GM19372 (cell line): ENCODE data around the gene CUEDC2.
A peak's percentile ranks its signal among the peaks of the same experiment; 100 is the strongest.

Experiments used
- ATAC-seq: cut with Tn5 transposase; IDR thresholded peaks from one replicate; pipeline ENCODE4 v1.9.1; 2021; ENCODE audit warnings: mild to moderate bottlenecking, low read depth, moderate library complexity; ENCODE audit not compliant: unreplicated experiment

Gene CUEDC2, protein sequence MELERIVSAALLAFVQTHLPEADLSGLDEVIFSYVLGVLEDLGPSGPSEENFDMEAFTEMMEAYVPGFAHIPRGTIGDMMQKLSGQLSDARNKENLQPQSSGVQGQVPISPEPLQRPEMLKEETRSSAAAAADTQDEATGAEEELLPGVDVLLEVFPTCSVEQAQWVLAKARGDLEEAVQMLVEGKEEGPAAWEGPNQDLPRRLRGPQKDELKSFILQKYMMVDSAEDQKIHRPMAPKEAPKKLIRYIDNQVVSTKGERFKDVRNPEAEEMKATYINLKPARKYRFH

DNA sequence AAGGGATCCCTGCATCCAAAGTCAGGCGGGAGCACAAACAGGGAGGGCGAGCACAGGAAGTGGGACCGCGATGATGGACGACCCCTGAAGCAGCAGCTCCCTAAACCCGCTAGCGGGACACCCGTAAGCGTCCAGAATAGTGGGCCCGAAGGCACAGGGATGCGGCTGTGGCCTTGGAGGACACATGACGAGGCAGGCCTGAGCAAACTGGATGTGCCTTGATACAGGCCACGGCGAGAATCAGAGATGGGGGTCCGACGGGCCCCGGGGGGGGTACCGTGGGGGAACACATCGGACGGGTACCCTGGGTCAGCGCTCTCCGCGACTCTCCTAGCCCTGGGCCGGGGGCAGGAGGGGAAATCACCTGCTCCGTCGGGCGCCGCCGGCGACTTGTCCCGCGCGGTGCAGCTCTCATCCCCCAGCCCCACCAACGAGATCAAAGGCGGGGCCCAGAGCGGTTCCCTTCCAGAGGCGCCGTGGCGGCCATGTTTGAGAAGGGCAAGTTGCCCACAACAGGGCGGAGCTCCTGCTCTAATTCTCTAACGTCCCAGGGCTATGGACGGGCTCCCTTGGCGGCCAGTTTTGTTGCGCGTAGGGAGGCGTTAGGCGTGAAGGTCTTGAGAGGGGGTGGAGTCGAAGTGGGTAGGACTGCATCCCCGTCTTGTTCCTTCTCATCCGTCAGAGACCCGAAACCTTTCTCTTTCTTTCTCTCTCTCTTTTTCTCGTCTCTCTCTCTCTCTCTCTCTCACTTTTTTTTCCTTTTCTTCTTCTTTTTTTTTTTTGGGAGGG is at the start of gene CUEDC2:
Gene CUEDC2, minus strand, starts transcription at position 413 of the 789 bp plus-strand sequence. CDS start 7,386 bp downstream, outside the sequence.
- peak; percentile 84 for ATAC-seq

- ATAC-seq, result no peak
Observed at GRCh38 chr10:102480396-102480795, 48.0 kb upstream of the CUEDC2 start.

DNA sequence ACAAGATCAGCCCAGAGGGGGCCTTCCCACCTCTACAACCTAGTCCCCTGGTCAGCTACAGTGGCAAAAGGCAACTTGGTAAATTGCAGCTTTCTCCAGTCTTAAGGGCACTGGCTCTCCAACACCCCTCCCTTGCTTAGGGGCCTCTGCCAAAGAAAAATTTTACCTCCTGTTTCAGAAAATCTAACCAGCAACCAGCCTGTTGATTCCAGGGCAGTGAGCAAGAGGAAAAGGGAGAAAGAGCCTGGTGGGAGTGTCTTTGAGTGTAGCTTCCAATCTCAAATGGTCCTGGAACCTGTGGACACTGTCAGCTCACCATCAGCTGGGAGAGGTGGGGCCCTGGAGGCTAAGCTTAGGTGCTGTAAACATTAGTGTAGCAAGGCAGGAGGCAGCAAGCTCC is 47.3 kb upstream of the CUEDC2 start:
- no peak for ATAC-seq

- no peak for ATAC-seq
Observed at GRCh38 chr10:102476466-102477141, 44.2 kb upstream of the CUEDC2 start.

DNA sequence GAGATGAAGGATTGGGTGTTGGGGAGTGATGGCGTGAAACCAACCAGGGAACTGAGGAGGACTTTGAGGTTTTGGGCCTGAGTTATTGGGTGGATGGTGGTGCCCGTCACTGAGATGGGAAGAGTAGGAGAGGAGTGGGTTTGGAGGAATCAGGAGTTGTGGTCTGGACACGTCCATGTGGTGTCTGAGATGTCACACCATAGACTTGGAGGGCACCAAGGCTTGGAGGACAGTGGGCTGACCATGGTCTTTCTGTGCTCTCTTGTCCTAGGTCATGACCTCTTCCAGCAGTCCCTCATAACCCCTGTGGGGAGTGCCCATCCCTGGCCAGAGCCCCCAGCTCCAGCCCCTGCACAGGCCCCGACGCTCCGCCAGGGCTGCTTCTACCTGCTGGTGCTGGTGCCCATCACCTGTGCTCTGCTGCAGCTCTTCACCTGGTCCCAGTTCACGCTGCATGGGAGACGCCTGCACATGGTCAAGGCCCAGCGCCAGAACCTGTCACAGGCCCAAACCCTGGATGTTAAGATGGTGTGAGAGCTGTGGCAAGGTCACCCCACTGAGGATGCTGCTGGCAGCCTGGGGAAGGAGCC is 43.2 kb upstream of the CUEDC2 start:
- no peak for ATAC-seq

DNA sequence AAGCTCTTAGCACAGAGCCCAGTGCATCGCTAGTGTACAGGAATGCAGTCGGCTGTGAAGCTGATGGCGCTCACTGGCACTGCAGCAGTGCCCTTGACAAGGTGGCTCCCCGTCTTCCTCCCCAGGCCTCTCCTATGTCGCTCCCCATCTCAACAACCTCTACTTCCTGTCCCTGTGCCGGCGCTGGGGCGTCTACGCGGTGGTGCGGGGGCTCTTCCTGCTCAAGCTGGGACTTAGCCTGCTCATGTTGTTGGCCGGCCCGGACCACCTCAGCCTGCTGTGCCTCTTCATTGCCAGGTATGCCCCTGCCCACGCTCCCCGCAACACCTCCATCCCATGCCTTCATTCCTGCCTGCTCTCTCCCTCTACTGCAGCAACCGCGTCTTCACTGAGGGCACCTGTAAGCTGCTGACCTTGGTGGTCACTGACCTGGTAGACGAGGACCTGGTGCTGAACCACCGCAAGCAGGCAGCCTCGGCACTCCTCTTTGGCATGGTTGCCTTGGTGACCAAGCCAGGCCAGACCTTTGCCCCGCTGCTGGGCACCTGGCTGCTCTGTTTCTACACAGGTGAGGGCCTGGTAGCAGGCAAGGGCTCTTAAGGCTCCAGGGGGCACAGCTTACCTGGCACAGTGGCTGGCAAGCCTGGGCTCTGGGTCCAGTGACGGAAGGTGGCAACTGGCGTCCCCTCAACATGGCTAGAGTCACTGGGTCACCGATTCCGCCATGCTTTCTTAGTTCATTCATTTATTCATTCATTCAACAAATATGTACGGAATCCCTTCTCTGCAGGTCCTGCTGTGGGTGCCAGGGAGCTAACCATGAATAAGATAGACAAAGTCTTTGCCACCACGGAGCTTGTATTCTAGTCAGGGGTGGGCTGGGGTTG is 41.3 kb upstream of the CUEDC2 start:
- ATAC-seq, result no peak

- ATAC-seq, result no peak
Observed at GRCh38 chr10:102470579-102471546, 38.5 kb upstream of the CUEDC2 start.

DNA sequence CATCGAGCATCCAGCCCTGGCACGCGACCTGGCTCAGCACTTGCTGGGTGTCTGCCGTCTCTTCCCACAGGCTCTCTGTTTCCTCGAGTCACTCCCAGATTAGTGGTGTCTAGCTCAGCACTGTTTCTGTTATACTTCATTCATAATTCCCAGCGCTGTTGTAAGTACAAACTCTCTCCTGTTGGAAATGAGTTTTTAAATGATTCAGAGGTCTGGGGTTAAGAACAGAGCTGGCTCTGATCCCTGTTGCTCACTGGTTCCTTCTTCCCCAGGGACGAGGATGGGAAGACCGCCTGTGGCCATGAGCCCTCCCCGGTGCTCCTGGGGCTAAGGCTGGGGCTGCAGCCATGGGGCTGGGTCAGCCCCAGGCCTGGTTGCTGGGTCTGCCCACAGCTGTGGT is 36.3 kb upstream of the CUEDC2 start:
- no peak for ATAC-seq

DNA sequence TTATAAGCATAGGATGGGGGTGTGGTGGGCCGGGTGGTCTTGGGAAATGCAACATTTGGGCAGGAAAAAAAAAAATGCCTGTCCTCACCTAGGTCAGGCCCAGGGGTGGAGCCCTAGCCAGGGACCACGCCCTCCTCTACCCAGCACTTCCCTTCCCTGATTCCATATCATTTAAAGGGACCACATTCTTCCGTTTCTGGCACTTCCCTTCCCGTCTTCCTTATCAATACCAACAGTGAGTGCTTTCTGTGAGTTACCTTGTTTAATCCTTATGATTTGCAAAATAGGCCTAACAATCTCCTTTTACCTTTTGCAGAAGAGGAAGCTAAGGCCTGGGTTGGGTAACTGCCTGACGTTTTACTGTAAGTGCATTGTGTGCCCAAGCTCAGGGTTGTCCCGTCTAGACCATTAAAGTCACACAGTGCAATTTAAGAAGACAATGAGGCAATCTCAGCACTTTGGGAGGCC is 35.6 kb upstream of the CUEDC2 start:
- no peak for ATAC-seq

- no peak for ATAC-seq
Observed at GRCh38 chr10:102467318-102467717, 34.9 kb upstream of the CUEDC2 start.

DNA sequence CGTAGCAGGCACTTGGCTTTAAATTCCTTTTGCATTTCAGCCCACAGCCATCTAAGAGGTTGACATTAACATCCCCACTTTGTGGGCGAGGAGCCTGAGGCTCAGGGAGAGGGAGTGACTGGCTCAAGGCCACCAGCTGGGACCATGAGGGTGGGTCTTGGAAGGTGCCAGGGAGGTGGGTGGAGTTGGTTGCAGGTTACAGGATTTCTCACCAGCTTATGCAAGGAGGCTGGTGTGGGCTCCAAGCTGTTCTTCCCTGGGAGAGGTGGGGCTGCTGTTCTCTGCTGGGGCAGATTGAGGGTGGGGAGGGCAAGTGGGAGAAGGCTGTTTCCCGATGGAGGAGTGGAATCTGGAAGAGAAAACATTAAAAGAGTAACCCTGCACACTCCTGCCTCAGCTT is 33.1 kb upstream of the CUEDC2 start:
- no peak for ATAC-seq

- no peak for ATAC-seq
Observed at GRCh38 chr10:102463983-102464382, 31.6 kb upstream of the CUEDC2 start.

DNA sequence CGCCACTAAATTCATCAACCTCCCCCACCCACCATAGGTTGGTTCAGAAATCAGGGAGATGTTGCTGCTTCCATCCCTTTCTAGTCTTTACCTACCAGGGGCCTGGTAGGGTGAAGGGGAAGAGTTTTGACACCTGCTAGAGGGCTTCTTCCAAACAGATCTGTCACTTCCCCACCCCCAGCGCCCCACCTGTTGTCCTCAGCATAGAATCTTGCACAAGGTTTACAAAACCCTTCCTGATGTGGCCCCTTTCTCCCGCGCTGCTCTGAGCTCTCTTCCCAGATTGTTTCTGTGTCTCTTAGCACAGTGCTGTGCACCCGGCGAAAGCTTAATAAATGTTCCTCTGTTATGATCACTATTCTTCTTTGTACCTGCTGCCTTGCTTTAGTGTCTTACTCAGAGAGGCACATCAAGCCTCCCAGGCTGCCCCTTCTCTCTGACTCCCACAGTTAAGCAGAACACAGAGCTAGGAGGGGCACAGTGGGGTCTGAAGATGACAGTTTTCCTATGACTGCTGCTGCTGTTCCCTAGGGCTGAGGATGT is 30.2 kb upstream of the CUEDC2 start:
- no peak for ATAC-seq

DNA sequence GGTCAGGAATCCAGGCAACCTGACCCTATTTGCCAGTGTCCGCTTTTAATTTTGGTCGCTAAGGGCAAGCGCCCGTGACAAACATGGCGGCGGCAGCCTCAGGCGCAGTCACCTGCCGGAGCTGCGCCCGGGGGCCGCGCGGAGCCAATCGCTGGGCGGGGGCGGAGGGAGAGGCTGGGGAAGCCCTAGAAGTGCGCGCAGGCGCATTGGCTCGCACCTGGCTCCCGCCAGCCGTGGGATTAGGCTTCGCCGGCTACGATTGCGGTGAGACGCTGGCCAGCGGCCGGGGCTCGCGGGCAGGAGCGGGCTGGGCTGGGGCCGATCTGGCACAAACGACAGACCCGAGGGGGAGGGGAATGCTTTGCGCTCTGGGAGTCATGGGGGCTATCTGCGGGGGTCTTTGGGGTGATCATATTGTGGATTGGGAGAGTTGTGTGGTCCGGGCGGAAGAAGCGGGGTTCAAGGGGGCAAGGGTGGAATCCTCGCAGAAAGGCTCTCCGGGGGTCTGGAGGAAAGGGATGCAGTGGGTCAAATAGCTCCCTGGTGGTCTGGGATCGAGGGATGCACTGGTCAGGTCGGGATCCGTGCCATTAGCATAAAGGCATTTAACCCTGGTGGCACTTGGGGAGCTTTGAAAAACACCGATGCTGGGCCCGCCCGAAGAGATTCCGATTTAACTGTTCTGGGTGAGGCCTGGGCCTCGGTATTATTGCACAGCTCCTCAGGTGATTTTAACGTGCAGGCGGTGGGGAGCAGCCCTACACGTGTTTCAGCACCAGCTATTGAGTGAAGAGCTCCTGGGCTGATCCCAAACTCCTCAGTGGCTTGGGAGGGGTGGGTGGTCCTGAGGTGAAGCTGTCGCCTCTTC is 29.0 kb upstream of the CUEDC2 start:
- peak; percentile 91 for ATAC-seq

DNA sequence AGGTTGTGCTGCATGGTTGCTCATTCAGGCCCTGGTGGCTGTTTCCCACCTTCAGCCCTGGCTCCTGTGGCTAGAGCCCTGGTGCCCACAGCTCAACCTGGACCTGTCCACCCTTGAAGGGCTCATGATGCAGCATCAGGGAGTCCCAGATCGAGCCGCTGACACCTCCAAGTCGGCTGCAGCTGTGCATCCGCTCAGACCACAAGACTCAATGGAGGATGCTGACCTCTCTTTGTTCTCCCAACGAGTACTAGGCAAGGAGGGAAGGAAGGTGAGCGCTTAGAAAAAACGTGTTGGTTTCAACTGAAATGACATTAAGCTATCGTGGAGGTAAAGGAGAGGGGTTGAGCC is 28.4 kb upstream of the CUEDC2 start:
- ATAC-seq, result peak; percentile 32

DNA sequence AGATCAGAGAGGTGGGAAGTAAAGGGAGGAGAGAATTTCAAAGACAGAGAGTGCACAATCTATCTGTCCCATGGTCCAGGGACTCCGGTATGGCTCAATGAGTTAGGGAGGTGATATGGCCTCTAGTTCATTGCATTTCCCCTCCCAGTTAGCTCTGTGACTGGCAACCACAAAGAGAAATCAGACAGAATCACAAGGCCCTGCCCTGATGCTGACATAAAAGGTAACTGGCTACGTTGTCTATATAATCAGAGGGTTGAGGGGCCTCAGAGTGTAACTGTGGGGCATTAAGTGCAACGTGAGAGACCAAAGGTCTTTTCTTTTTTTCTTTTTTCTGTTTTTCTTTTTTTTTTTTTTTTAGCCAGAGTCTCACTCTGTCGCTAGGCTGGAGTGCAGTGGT is 26.3 kb upstream of the CUEDC2 start:
- ATAC-seq, result no peak

DNA sequence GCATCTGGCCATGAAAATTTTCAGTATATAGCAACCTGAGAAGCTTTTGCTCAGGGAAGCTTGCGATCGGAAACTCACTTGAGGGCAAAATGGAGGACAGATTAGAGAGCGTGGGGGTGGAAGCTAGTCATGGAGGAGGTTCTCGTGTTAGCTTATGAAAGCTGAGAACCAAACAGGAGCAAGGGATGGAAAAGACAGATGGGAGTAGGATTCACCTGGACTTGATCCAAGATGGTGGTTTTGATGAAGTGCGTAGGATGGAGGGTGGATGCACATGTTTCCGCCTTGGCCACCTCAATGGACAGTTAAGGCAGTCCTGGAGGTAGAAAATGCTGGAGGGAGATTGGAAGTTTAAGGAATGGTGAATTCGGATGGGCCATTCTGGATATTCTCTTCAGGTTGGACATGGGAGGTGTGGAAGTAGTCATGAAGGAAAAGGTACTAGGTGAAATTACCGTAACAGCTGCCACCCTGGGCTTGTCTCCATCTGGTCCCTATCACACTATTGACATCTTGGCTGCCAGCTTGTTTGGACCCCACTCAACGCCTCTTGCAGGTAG is 25.3 kb upstream of the CUEDC2 start:
- no peak for ATAC-seq
